ENCODE measurements around the gene FAXC. TPM values are rescaled to one million over a fixed set of nuclear protein-coding genes. Genes with fewer than 3 reads are reported as not detected.
A peak's percentile ranks its signal among the peaks of the same experiment; 100 is the strongest.

Gene FAXC
- total RNA-seq, 1 donor from 2014 or later: 68.9 TPM

DNA sequence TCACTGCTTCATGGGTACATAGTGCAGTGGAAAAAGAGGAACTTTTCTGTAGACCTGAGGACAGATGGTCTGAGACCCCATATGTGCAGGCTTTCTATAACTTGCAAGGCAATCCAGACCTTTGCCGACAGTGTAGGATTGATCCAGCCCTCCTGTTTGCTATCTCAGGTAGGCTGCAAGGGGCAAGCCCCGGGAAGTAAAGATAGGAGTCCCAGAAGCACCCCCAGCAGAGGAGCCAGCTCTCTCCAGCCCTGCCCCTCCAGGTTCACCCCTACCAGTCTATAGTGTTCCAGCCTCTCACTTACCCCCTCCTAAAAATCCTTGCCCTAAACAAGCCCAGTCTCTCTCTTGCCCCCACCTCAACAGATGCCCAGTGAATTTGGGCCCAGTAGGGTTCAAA, 96.2 kb downstream of the FAXC start:
- H3K4me3 Mint-ChIP-seq (ENCODE audit: unreplicated experiment): no peak overlapping the region
- peaks cover 4% of the 10 kb centered on the region for H3K4me1 Mint-ChIP-seq (ENCODE audit: low read depth, unreplicated experiment)

GRCh38 chr6:99252421-99252820, 97.1 kb downstream of the FAXC start:
- Mint-ChIP-seq H3K9me3 (ENCODE audit: unreplicated experiment) (peaks cover 4% of the 10 kb centered on the region), H3K27ac (ENCODE audit: unreplicated experiment) (no peak overlapping the region), H3K4me3 (ENCODE audit: unreplicated experiment) (no peak overlapping the region), H3K36me3 (ENCODE audit: unreplicated experiment) (no peaks in the 10 kb centered on the region), H3K27me3 (ENCODE audit: unreplicated experiment) (no peaks in the 10 kb centered on the region), H3K4me1 (ENCODE audit: low read depth, unreplicated experiment) (peaks cover 4% of the 10 kb centered on the region)
- no peak for TF ChIP-seq CTCF (IDR thresholded peaks at IDR 0.05; ENCODE audit: partially characterized antibody, unreplicated experiment)
- DNase-seq: no peak

More for the DNA sequence above, 96.2 kb downstream of the FAXC start:
- no peak for TF ChIP-seq CTCF (IDR thresholded peaks at IDR 0.05; ENCODE audit: partially characterized antibody, unreplicated experiment)
- H3K27me3 Mint-ChIP-seq (ENCODE audit: unreplicated experiment): no peaks in the 10 kb centered on the region
- no peak for DNase-seq
- no peaks in the 10 kb centered on the region for H3K36me3 Mint-ChIP-seq (ENCODE audit: unreplicated experiment)
- H3K27ac Mint-ChIP-seq (ENCODE audit: unreplicated experiment): no peak overlapping the region
- H3K9me3 Mint-ChIP-seq (ENCODE audit: unreplicated experiment): peaks cover 4% of the 10 kb centered on the region

- TF ChIP-seq CTCF (IDR thresholded peaks at IDR 0.05; ENCODE audit: partially characterized antibody, unreplicated experiment): no peak
- H3K4me1 Mint-ChIP-seq (ENCODE audit: low read depth, unreplicated experiment): peaks cover 4% of the 10 kb centered on the region
These were observed 99.0 kb downstream of the FAXC start for GRCh38 chr6:99250476-99250875.

DNA sequence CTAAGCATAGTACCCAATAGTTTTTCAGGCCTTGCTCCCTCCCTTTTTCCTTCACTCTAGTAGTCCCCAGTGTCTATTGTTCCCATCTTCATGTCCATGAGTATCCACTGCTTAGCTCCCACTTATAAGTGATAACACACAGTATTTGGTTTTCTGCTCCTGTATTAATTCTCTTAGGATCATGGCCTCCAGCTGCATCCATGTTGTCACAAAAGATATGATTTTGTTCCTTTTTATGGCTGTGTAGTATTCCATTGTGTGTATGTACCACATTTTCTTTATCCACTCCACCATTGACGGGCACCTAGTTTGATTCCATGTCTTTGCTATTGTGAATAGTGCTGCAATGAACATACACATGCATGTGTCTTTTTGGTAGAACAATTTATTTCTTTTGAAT, 102.9 kb downstream of the FAXC start:
- DNase-seq: no peak
- Mint-ChIP-seq H3K27me3 (ENCODE audit: unreplicated experiment) (no peaks in the 10 kb centered on the region), H3K4me3 (ENCODE audit: unreplicated experiment) (no peak overlapping the region), H3K27ac (ENCODE audit: unreplicated experiment) (no peak overlapping the region), H3K9me3 (ENCODE audit: unreplicated experiment) (no peaks in the 10 kb centered on the region), H3K4me1 (ENCODE audit: low read depth, unreplicated experiment) (no peaks in the 10 kb centered on the region), H3K36me3 (ENCODE audit: unreplicated experiment) (no peaks in the 10 kb centered on the region)
- TF ChIP-seq CTCF (IDR thresholded peaks at IDR 0.05; ENCODE audit: partially characterized antibody, unreplicated experiment): no peak

More at GRCh38 chr6:99250476-99250875, 99.0 kb downstream of the FAXC start:
- DNase-seq: no peak
- Mint-ChIP-seq H3K27me3 (ENCODE audit: unreplicated experiment) (no peaks in the 10 kb centered on the region), H3K4me3 (ENCODE audit: unreplicated experiment) (no peak overlapping the region), H3K9me3 (ENCODE audit: unreplicated experiment) (peaks cover 4% of the 10 kb centered on the region), H3K27ac (ENCODE audit: unreplicated experiment) (no peak overlapping the region), H3K36me3 (ENCODE audit: unreplicated experiment) (no peaks in the 10 kb centered on the region)

DNA sequence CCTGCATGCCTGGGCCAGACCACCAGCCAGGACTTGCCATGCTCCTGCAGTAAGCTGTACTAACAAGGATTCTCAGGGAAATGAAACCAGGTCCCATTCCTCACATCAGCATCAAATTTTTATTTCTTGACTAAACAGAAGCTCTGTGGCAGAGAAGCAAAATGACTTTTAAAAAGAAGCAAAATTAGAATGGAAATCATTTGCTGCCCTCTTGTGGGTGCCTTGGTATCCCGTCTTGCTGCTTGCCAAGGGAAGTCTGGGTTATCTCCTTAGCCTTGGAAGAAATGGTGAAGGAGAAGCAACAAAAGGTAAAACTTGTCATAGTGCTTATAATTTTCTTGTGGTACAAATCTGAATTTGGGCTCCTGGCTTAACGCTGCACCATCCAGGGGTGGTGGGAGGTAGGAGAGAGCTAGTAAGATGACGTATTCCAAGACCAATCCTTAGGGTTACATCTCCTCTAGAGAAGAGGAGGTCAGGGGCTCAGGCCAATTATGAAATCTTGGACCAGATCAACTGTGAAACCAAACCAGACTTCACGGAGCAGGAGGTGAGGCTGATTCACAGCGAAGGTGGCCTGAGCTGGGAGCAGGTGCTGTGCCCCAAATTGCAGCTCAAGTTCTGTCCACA, 107.5 kb downstream of the FAXC start:
- DNase-seq: peak; percentile 36
- Mint-ChIP-seq H3K27ac (ENCODE audit: unreplicated experiment) (no peak overlapping the region), H3K4me3 (ENCODE audit: unreplicated experiment) (no peak overlapping the region), H3K36me3 (ENCODE audit: unreplicated experiment) (no peaks in the 10 kb centered on the region), H3K27me3 (ENCODE audit: unreplicated experiment) (no peaks in the 10 kb centered on the region), H3K9me3 (ENCODE audit: unreplicated experiment) (no peaks in the 10 kb centered on the region), H3K4me1 (ENCODE audit: low read depth, unreplicated experiment) (no peaks in the 10 kb centered on the region)
- TF ChIP-seq CTCF (IDR thresholded peaks at IDR 0.05; ENCODE audit: partially characterized antibody, unreplicated experiment): peak; percentile 53
